GM19240 (cell line): ENCODE measurements around the gene NAB2.

Experiments used
- DNase-seq: peaks from one replicate; pipeline ENCODE4 v3.0.0; 2011; ENCODE audit warnings: low spot score; ENCODE audit not compliant: insufficient read length

NAB2 gene

DNA sequence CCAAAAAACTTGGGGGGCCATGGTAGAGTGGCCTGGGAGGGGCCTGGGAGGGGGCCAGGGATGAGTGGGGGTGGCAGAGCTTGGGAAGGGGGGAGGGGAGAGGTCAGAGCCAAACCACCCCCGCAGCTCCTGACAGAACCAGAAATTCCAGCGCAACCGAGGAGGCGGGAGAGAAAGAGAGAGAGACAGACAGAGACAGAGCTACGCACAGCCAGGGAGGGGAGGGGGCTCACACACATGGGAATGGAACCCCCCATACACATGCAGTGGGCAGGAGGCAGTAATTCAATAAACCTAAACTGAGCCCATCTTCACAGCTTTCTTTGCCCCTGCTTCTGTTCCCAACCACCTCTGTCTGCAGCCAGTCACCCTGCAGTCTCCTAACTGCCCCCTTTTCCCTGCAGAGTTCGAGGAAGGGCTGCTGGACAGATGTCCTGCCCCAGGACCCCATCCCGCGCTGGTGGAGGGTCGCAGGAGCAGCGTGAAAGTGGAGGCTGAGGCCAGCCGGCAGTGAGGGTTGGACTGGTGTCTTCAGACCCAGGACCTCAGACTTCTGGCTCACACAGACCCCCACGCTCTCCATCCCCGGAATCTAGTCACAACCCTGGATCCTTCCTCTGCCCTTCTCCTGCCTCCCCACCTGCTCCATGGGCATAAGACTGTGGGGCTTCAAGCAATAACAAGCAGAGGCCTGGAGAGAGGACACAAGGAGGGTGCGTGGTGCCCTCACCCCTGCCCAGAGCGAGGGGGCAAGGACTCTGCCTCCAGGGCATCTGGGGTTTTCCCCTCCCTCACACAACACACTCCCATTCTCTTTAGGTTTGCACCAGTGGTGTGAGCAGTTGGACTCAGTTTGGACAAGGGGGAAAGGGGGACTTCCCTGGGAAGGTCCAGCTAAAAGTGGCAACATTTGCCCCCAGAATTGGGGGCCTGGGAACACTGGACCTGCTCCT lies 5.6 kb downstream of the NAB2 start:
- no peak for DNase-seq

DNA sequence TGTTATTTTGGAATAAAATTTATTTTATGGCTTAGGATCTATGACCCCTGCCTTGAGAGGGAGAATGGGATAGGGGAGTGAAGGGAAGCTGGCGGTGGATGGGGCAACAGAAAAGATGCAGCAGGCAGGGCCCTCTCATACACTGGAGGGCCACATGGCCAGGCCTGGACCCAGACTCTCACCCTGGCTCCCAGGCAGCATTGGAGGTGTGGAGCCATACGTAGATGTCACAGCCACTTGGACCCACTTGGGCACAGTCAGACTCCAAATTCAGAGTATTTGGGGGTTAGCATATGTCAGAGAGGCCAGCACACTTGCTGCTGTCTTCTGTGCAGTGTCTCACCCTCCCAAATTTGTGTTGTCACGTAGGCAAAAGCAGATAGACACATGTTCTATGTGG lies 6.5 kb downstream of the NAB2 start:
- DNase-seq = no peak

DNA sequence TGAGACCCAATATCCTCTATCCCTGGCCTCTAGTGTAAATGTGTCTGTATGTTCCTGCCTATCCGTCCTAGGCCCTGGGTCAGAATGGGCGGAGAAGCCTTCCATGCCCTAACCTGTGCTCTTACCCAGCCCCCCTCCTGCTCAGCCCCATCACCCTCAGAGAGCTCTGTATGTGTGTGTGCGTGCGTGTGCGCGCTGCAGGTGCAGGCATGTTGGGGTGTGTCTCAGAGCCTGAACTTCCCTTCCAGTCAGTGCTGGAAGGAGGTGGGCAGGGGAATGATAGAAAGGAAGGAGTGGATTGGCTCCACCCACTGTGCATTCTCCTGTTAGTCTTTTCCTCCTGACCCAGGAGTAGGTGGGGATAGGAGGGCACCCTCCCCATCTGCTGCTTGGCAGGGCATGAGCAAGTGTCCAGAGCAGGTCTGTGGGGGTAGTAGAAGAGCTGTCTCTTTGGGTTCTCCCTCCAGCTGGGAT lies 7.2 kb downstream of the NAB2 start:
- DNase-seq = no peak

DNA sequence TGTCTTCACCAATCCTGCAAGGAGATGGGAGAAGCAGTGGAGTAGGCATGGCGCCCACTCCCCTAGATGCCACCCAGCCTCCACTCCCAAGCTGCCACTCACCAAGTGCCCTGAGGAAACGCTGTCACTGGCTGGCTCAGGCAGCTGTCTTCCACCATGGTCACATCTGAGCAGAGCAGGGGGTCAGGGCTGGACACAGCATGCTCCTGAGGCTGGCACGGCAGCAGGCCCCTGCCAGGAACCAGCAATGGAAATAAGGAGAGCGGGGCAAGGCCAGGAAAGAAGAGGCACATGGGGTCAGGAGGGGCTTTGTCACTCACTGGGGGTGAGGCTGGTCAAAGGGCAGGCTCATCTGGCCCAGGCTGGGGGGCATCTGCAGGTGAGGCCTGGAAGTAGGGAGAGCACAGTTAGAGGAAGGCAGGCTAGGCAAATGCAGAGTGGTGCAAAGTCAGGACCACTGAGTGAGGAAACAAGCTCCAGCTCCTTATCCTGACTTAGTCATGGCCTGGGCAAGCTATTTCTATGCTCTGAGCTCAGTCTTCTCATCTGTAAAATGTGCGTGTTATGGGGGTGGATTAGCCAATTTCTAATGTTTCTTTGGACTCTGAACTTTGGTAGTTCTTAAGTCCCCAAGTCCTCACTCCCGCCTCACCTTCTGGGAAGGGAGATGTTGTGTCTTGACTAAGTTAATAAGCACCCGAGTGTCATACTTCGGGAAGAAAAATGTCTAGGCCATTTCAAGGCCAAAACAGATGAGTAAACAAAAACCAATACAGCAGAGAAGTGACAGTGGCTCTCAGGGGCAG lies 8.0 kb downstream of the NAB2 start:
- DNase-seq = no peak

DNA sequence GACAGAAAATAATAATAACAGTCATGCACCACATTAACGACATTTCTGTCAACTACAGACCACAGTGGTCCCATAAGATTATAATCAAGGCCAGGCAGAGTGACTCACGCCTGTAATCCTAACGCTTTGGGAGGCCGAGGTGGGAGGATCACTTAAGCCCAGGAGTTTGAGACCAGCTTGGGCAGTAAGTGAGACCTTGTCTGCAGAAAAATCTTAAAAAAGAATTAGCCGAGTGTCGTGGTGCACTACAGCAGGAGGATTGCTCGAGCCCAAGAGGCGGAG lies 8.6 kb downstream of the NAB2 start:
- no peak for DNase-seq

DNA sequence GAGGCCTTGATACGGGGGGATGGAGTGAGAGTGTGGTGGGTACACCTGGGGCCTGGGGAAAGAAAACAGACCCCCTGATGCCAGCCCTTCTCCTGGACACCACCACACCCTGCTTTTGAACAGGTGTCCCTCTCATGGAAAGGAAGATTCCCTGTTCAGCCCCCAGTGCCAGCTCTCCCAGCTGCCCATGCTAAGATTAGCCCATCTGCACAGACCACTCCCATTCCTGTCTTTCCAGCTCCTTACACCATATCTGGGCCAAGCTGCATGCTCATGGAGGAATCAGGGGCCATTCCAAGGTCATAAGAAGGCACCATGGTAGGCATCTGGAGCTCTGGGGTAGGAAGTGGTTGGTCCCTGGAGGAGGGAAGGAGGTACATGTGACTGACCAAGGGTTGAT lies 9.6 kb downstream of the NAB2 start:
- DNase-seq = no peak

DNA sequence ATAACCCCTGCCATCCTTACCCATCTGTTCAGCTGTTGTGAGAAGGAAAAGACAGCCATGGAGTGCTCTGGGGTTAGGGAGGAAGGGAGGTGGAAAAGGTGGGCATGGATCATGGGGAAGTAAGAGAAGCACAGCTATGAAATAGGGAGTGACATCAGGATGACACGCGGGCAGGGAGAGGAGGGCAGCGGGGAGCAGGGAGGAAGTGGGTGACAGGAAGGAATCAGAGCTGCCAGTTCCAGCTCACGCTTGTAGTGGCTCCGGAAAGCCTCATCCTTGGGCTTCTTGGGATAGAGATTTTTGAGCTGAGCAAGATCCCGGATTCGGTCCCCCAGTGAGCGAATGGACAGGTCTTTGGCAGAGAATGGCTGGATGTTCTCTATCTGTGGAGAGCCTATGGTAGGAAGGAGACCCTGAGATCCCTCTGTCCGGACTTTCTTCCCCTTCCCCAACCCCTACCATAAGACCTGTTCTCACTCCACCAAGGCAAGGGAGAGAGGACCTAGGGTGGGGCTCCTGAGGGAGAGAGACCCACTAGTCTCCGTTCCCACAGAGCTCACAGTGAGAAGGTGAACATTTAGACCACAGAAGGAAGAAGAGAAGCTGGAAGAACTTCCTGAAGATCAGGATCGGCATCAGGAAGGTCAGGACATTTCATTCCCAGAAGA lies 10.3 kb downstream of the NAB2 start:
- no peak for DNase-seq

DNA sequence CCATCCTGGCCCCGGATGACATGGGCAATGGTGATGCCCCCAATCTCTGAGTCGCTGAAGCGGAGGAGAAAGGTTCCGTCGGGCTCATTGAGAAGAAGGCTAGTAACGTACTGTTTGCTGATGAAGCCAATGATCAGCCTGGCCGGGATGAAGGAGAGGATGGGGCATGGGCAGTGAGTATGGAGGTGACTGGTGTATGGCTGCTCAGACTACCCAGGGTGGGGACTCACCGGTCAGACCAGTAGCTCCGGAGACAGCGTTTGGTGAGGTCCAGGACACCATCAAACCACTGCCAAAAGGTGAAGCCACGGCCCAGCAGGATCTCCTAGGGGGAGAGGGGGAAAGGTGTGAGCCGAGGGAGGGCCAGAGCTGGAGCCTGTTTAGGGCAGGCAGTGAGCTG lies 10.9 kb downstream of the NAB2 start:
- no peak for DNase-seq

DNA sequence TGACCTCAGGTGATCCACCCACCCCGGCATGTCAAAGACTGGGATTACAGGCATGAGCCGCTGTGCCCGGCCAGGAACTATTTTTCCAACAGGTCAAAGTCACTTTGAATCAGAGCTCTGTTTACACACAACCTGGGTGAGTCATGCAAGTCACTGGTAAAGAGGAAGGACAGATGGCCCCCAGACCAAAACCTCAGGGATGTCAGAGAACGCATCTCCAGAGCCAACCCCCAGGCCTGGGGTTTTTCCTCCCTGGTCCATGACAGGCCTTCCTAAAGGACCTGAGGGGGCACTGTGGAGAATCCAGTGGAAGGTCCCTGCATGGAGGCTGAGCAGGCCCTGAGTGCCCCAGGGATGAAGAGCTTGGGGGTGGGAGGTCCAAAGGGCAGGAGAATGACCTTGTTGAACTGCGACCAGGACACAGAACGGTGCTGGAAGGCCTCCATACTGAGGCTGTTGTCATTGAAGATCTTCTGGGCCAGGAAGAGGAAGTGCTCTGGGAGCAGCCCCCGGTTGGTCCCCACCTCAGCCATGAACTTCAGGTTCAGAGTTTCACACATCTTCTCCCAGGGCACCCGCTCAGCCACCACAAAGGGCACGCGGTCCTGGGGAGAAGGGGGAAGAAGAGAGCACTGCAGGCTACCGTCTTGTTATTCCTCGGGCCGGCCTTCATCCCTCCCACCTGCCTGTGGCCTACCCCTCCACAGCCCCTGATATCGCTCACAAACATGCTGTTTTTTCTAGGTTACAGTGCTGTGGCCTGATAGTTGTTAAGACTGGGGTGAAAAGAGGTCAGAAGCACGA lies 13.2 kb downstream of the NAB2 start:
- no peak for DNase-seq

DNA sequence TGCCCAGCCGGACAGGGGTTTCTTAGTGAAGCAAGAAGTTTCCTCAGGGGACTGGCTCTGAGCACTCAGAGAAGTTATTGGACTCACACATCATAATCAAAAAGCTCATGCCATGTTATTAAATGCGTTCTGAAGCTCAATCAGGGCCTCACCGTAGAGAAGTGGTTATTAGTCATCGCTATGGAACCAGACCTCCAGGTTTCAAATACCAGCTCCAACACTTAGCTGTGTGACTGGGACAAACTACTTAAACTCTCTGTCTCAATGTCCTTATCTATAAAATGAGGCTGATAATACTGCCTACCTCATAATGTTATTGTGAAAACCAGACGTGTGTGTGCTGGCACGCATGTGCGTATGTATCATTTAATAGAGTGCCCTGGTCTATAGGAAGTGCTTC lies 14.9 kb downstream of the NAB2 start:
- no peak for DNase-seq

DNA sequence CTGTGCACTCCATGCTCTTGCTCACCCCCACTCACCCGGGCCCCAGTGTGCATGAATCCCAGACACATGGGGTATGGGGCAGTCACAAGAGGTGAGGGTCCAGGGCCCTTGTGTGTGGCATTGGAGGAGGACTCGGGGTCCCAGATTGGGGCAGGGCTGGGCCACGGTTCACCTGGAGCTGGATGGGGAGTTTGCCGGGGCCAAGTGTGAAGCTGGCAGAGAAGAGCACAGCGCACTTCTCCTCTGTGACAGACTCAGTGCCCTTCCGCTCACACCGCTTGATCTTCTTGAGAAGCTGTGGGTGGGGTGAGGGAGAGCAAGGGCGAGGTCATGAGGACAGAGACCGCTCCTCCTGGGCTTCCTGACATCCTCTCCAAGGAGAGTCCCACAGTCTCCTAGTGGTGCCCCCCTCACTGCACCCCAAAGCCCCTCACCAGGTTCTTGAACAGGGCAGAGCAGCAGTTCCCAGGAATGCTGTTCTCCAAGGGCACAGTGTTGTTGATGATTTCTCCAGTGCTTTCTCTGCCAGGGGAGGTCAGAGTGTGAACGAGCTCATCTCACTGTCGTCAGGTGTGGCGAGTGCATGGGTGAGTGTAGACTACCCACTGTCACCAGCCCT lies 15.5 kb downstream of the NAB2 start:
- DNase-seq = no peak

DNA sequence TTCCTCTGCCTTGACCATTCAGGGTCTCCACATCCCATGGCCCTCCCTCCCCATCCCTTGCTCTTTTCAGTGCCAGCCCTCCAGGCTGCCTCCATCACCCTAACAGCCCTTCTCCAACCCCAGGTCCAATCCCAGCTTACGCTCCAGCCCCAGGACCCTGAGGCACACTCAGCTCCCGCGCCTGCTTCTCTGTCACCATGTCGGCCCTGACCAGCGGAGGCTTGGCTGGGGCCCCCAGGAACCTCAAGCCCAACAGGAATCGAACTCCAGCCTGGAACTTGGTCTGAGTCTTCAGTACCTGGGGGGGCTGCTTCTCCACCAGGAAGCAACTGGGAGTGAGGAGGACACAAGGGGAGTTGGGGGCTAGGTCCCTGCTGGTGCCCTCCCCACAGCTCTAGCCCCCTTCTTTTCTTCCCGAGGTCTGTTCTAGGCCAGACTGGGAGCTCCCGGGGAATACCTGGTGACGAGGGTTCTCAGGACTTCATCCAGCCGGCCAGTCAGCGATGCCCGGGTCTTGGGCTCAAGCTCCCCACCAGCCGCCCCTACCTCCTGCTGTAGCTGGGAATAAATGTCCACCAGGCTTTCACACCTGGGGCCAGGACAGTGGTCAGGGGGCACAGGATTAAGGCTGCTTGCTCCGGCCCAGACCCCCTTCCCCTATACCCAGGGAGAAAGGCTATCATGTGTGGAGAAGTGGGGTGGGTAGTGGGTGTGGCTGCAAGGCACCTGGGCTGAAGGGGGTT lies 16.3 kb downstream of the NAB2 start:
- no peak for DNase-seq

DNA sequence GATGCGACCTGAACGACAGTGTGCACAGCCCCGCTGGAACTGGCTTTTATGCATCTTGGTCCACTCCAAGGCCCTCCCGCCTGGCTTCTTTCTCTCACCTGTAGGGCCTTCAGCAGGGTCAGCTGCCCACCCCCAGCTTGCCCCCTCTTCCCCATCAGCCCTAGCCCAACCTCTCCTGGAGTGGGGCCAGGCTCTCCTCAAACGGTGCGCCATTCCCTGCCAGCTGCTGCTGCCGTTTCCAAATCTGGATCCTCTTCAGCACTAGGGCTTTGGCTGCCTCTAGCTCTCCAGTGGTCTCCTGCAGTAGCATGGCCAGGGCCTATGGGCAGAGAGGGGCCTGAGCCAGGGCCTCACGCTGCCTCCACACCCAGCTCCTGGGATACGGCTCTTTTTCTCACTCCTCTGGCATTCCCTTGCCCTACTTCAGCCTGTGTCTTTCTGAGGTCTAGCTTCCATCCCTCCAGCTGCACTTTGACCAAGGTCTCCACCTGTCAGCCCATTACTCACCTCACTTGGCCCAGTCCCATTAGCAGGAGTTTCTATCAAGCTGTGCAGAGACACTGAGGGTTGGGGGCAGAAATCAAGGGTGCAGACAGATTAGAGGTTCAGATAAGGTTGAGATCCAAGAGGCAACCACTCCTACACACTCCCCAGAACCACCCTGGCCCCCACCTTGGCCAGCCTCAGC lies 17.3 kb downstream of the NAB2 start:
- no peak for DNase-seq

DNA sequence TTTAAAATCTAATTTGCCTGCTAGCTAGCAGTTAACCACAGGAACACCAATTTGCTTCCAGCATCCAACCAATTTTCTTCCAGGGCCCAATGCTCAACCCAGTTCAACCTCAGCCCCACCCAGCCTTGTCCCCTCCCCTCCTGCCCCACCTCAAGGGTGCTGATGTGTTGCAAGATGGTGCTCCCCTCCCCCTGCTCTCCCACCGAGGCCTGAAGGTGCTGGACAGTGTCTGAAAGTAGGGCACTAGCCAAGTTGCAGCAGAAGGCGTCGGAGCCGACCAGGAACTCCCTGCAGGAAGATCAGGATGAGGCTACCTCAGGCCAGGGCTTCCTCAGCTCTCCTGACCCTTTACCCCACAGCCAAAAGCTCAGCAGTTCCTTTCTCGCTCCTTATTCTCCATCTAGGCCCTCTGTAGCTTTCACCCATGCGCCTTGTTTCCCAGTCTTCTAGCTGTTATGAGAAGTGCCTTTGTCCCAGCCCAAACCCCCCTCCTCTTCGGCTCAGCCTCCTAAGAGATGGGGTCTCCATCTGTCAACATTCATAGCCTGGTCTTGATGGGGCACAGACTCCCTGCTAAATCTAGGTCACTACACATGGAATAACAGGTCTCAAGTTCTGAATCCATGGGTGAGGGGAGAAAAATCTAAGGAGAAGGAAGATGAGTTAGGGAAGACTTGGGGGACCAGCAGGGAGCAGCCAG lies 18.7 kb downstream of the NAB2 start:
- DNase-seq = no peak

DNA sequence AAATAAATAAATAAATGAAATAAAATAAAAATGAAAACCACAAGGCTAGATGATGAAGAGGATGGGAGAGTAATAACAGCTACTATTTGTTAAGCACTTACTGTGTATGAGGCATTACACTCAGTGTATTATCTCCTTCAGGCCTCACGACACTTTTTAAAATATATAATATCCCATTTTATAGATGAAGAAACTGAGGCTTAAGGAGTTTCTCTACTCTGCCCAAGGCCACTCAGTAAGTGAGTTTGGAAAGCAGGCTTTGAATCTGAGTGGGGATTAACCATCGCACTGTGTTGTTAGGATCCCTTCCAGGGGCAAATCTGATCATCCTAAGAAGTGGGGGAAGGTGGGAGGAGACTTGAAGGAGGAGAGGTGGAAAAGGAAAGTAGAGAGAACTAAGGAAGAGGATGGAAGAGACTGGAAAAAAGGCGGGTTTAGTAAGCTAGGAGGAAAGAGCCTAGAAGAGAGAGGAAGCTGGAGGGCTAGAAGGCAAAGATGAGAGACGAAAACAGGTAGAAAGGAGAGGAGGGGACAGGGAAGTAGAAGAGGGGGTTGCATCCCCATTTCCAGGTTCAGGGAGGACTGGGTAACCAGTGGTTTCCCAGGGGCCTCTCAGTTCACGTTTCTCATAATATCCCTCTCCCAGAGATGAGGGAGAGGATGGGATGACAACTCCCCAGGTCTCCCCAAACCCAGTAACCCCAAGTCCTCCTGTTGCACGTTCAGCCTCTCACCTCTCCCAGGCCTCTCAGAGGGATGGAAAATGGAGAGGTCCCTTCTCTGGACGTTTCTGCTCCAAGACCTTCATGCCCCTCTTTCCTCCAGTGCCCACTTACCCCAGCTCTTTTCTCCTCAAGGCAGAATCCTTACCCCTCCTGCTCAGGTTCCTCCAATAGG lies 20.5 kb downstream of the NAB2 start:
- no peak for DNase-seq

DNA sequence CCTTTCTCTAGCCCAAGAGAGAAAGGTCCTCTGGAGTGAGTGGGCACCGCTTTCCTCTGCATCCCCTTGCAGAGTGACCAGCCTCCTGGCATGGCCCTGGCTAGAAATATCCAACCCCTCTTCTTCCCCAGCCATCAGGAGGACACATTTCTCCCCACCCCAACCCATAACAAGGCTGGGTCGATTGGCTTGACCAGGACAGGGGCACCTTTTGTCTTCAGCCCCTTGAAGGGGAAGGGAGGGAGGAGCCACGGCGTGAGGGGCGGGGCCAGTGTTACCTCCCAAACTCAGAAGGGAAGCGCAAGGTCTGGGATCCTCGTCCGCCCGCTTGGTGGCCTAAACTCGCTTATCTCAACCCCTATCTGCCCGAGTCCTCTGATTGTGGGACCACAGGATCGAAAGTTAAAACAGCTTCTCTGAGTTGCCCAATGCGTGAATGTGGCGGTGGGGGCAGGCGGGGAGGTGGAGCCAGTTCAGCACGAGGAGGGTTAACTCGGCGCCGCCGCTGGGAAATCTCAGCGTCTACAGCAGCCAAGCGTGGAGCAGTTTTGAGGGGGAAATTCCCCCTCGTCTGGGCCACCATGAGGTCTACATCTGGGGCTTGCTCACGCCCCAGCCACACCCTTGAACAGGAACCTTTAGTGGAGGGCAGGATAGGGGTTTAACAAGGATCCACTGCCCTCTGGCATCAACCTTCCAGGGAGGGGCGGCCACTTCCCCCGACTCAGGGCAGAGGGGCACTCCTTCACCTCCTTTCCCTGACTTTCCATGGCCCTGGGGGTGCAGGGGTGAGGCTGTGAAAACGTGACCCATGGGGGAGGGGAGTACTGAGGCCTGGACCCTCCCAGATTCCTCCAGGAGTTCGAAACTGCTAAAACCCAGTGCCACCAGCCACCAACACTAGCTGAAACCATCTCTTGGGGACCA lies 21.5 kb downstream of the NAB2 start:
- DNase-seq = no peak
